Mammary epithelial cell (primary cell): Measurements from ENCODE around the gene TEX53.

Source experiments
- EZH2 ChIP-seq: IDR thresholded peaks from 2 replicates; pipeline ENCODE4 v1.6.1; 2012; ENCODE audit warnings: low read length, inconsistent platforms, borderline replicate concordance
- TF ChIP-seq, protein P1 (sequence below), 2 donors: IDR thresholded peaks in 1 of 2; conservative IDR thresholded peaks in 1 of 2; 2 replicates each; pipeline ENCODE4 v1.5.1; 2011 to 2012; ENCODE audit warnings: inconsistent platforms in 2 of 2, low read length in 2 of 2, mild to moderate bottlenecking in 2 of 2, control low read depth in 1 of 2, low read depth in 1 of 2; ENCODE audit not compliant: insufficient read depth in 1 of 2; ENCODE audit errors: extremely low read depth in 1 of 2

DNA sequence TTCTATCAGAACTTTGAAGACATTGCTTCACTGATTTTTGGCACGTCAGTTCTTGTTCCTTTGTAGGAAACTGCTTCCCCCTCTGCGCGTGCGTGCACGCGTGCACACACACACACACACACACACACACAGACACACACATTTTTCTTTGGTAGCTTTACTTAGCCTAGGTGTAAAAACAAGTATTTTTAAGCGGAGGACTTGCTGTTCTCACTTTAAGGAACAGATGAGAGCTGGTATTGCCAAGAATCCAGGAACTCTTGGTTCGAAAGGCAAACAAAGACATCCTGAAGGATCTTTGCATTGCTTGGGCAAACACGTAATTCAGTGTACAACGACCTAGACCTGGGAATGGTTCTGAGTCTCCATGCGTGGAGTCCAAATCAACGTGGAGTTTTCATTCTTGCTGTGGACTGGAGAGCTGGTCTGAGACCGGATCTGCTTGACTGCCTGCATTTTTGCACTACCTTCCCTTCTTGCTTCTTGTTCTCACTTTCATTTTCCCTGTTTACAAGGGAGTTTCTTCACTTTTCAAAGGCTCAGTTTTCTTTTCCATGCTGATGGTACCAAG, 38.3 kb downstream of the TEX53 start:
- TF ChIP-seq, protein P1, sequence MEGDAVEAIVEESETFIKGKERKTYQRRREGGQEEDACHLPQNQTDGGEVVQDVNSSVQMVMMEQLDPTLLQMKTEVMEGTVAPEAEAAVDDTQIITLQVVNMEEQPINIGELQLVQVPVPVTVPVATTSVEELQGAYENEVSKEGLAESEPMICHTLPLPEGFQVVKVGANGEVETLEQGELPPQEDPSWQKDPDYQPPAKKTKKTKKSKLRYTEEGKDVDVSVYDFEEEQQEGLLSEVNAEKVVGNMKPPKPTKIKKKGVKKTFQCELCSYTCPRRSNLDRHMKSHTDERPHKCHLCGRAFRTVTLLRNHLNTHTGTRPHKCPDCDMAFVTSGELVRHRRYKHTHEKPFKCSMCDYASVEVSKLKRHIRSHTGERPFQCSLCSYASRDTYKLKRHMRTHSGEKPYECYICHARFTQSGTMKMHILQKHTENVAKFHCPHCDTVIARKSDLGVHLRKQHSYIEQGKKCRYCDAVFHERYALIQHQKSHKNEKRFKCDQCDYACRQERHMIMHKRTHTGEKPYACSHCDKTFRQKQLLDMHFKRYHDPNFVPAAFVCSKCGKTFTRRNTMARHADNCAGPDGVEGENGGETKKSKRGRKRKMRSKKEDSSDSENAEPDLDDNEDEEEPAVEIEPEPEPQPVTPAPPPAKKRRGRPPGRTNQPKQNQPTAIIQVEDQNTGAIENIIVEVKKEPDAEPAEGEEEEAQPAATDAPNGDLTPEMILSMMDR (conservative IDR thresholded peaks at IDR 0.05 in 1 of 2, IDR thresholded peaks at IDR 0.05 in 1 of 2; ENCODE audit: extremely low read depth in 1 of 2, insufficient read depth in 1 of 2, low read depth in 1 of 2, low read length in 2 of 2): no peak
- TF ChIP-seq EZH2: no peak
